Prostate gland (tissue), 2 donors: Measurements from ENCODE around the gene NAPA. TPM values are rescaled to one million over a fixed set of nuclear protein-coding genes. Genes with fewer than 3 reads are reported as not detected.

Experiments
- DNase-seq: peaks from one replicate; pipeline ENCODE4 v3.0.0-alpha.2; 2019; ENCODE audit warnings: low spot score
- H3K27ac ChIP-seq, 2 donors: fragments of 200-600 bp; sonication (generic); 2 replicates each; pipeline ENCODE4 v1.5.1; 2017 to 2019
- H3K27me3 ChIP-seq: fragments of 200-600 bp; sonication (generic); replicated peaks from 2 replicates; pipeline ENCODE4 v1.5.1; 2019; ENCODE audit not compliant: insufficient read depth
- H3K36me3 ChIP-seq, 2 donors: fragments of 200-600 bp; sonication (generic); 1 replicate in 1 of 2; 2 replicates in 1 of 2; pipeline versions ENCODE4 v1.5.1 to v1.8.1; 2017 to 2019
- H3K4me1 ChIP-seq: fragments of 200-600 bp; sonication (generic); replicated peaks from 2 replicates; pipeline ENCODE4 v1.5.1; 2019
- H3K4me3 ChIP-seq, 2 donors: fragments of 200-600 bp; sonication (generic); 2 replicates each; pipeline ENCODE4 v1.5.1; 2017 to 2019
- H3K9me3 ChIP-seq: fragments of 200-600 bp; sonication (generic); 2 replicates; pipeline ENCODE4 v1.5.1; 2017
- CTCF ChIP-seq, 4 experiments: fragments of 200-600 bp in 2 of 4; fragments of 450-650 bp in 2 of 4; sonication (generic) in 2 of 4; IDR thresholded peaks; 1 replicate in 3 of 4; 2 replicates in 1 of 4; pipeline ENCODE4 v1.5.1; 2016 to 2019; ENCODE audit warnings: antibody characterized with exemption in 4 of 4, mild to moderate bottlenecking in 2 of 4, moderate library complexity in 2 of 4
- POLR2A ChIP-seq: fragments of 450-650 bp; IDR thresholded peaks from one replicate; pipeline ENCODE4 v1.6.1; 2016; ENCODE audit warnings: antibody characterized with exemption, mild to moderate bottlenecking
- POLR2AphosphoS5 ChIP-seq: sonication (generic); formaldehyde crosslinking; IDR thresholded peaks from one replicate; pipeline ENCODE4 v1.6.1; 2017; ENCODE audit warnings: antibody characterized with exemption
- WGBS: methylation state at CpG from one replicate; pipeline ENCODE4 v1.1.5; 2018; 5-methylcytosine and 5-hydroxymethylcytosine counted together
- intact Hi-C: fragments of 100-400 bp; cut with DNase I; formaldehyde crosslinking; loops from one replicate; pipeline ENCODE4 v1.14.2; 2022
- total RNA-seq, 2 donors: library from RNA; depleted of rRNA; stranded (reverse); fragments of >200 nt; gene quantifications; one replicate each; pipeline ENCODE4 v1.1.0, GENCODE V29; 2016

The NAPA gene
- total RNA-seq, 2 donors from 2014 or later = 263 to 422 TPM

GRCh38 chr19:47506459-47506858 lies 8.4 kb downstream of the NAPA start:
- Histone ChIP-seq H3K4me1 (peaks cover 49% of the 10 kb centered on the region), H3K9me3 (no peaks in the 10 kb centered on the region), H3K27me3 (no peaks in the 10 kb centered on the region), H3K27ac (peak overlapping the region; percentile 97 to 98), H3K4me3 (no peak overlapping the region), H3K36me3 (peaks cover 6 to 9% of the 10 kb centered on the region in 2 donors)
- TF ChIP-seq CTCF (IDR thresholded peaks at IDR 0.05) = no peak
- no peak for TF ChIP-seq POLR2AphosphoS5
- no peak for TF ChIP-seq POLR2A
- WGBS = 72% methylated on average over 7 of the region's 8 CpGs
- intact Hi-C loops = no loop called here
- no peak for DNase-seq

GRCh38 chr19:47505506-47505905 lies 9.4 kb downstream of the NAPA start:
- H3K9me3 ChIP-seq = no peaks in the 10 kb centered on the region
- H3K4me1 ChIP-seq = peaks cover 41% of the 10 kb centered on the region
- 57% methylated on average over 6 of the region's 6 CpGs for WGBS
- H3K36me3 ChIP-seq = peaks cover 6 to 10% of the 10 kb centered on the region in 2 donors
- H3K4me3 ChIP-seq = no peak overlapping the region
- no peak for TF ChIP-seq CTCF (IDR thresholded peaks at IDR 0.05)
- TF ChIP-seq POLR2A = no peak
- TF ChIP-seq POLR2AphosphoS5 = no peak
- no peaks in the 10 kb centered on the region for H3K27me3 ChIP-seq
- intact Hi-C loops = no loop called here
- no peak for DNase-seq
- H3K27ac ChIP-seq = peak overlapping the region; percentile 97 to 98

- DNase-seq = no peak
- H3K27me3 ChIP-seq = no peaks in the 10 kb centered on the region
- H3K36me3 ChIP-seq = peaks cover 6 to 10% of the 10 kb centered on the region in 2 donors
- H3K9me3 ChIP-seq = no peaks in the 10 kb centered on the region
- no peak overlapping the region for H3K27ac ChIP-seq
- TF ChIP-seq POLR2A (no peak), CTCF (IDR thresholded peaks at IDR 0.05) (no peak), POLR2AphosphoS5 (no peak)
- H3K4me1 ChIP-seq = peaks cover 28% of the 10 kb centered on the region
- intact Hi-C loops = no loop called here
- 76% methylated on average over 5 of the region's 5 CpGs for WGBS
- H3K4me3 ChIP-seq = no peak overlapping the region
These were observed 11.1 kb downstream of the NAPA start for GRCh38 chr19:47503826-47504150.

GRCh38 chr19:47503130-47503825 lies 11.6 kb downstream of the NAPA start:
- intact Hi-C loops = no loop called here

More at GRCh38 chr19:47503130-47503825, 11.6 kb downstream of the NAPA start:
- Histone ChIP-seq H3K36me3 (peaks cover 6 to 10% of the 10 kb centered on the region in 2 donors), H3K4me1 (peaks cover 22% of the 10 kb centered on the region), H3K9me3 (no peaks in the 10 kb centered on the region), H3K27ac (no peak overlapping the region), H3K4me3 (no peak overlapping the region), H3K27me3 (no peaks in the 10 kb centered on the region)
- 93% methylated on average over 13 of the region's 13 CpGs for WGBS
- TF ChIP-seq POLR2AphosphoS5 (no peak), CTCF (IDR thresholded peaks at IDR 0.05) (no peak), POLR2A (no peak)
- no peak for DNase-seq
